GM21526 (cell line): Measurements from ENCODE around the gene NATD1.
A peak's percentile ranks its signal among the peaks of the same experiment; 100 is the strongest.

ENCODE experiments used
- ATAC-seq: cut with Tn5 transposase; IDR thresholded peaks from one replicate; pipeline ENCODE4 v1.9.1; 2021; ENCODE audit warnings: moderate library complexity; ENCODE audit not compliant: unreplicated experiment, low FRiP score

The NATD1 gene

GRCh38 chr17:21223086-21223485 lies 30.1 kb downstream of the NATD1 start:
- ATAC-seq = no peak

GRCh38 chr17:21218831-21219380 lies 34.3 kb downstream of the NATD1 start:
- no peak for ATAC-seq

GRCh38 chr17:21218101-21218500 lies 35.1 kb downstream of the NATD1 start:
- ATAC-seq = no peak

- no peak for ATAC-seq
These were observed 35.9 kb downstream of the NATD1 start for GRCh38 chr17:21217346-21217745.

GRCh38 chr17:21215935-21216334 lies 37.3 kb downstream of the NATD1 start:
- no peak for ATAC-seq

- ATAC-seq = peak; percentile 4
These were observed 38.3 kb downstream of the NATD1 start for GRCh38 chr17:21214777-21215541.

- peak; percentile 84 for ATAC-seq
These were observed 39.0 kb downstream of the NATD1 start, which contains the start of gene TMEM11 for GRCh38 chr17:21214015-21214776. Gene TMEM11, minus strand, starts transcription at chr17:21214161. Its CDS starts 9 bp downstream, at chr17:21214152.

GRCh38 chr17:21213638-21214014 lies 39.6 kb downstream of the NATD1 start:
- ATAC-seq = peak; percentile 11

GRCh38 chr17:21212826-21213637 lies 40.2 kb downstream of the NATD1 start:
- ATAC-seq = no peak

GRCh38 chr17:21211825-21212479 lies 41.3 kb downstream of the NATD1 start:
- ATAC-seq = no peak

GRCh38 chr17:21210411-21211076 lies 42.7 kb downstream of the NATD1 start:
- ATAC-seq = no peak

GRCh38 chr17:21209511-21210175 lies 43.6 kb downstream of the NATD1 start:
- no peak for ATAC-seq

- ATAC-seq = no peak
These were observed 44.9 kb downstream of the NATD1 start for GRCh38 chr17:21208352-21208751.

GRCh38 chr17:21204935-21205334 lies 48.3 kb downstream of the NATD1 start:
- ATAC-seq = no peak

GRCh38 chr17:21202512-21202911 lies 50.7 kb downstream of the NATD1 start:
- ATAC-seq = no peak

GRCh38 chr17:21201874-21202273 lies 51.3 kb downstream of the NATD1 start:
- no peak for ATAC-seq

GRCh38 chr17:21201298-21201595 lies 52.0 kb downstream of the NATD1 start:
- ATAC-seq = no peak

GRCh38 chr17:21200590-21201297 lies 52.5 kb downstream of the NATD1 start:
- ATAC-seq = no peak

GRCh38 chr17:21199856-21200255 lies 53.4 kb downstream of the NATD1 start:
- ATAC-seq = no peak
